GM18508 (cell line): ENCODE data around the gene ZNF681.
"Not testable (repeated sequence)": the region's sequence is repeated elsewhere in the genome, so short reads cannot be mapped to it uniquely, and the experiment has no call there.

Experiments
- ATAC-seq: cut with Tn5 transposase; IDR thresholded peaks from one replicate; pipeline ENCODE4 v1.9.1; 2021; ENCODE audit warnings: moderate number of reproducible peaks; ENCODE audit not compliant: insufficient read depth, unreplicated experiment

The ZNF681 gene

DNA sequence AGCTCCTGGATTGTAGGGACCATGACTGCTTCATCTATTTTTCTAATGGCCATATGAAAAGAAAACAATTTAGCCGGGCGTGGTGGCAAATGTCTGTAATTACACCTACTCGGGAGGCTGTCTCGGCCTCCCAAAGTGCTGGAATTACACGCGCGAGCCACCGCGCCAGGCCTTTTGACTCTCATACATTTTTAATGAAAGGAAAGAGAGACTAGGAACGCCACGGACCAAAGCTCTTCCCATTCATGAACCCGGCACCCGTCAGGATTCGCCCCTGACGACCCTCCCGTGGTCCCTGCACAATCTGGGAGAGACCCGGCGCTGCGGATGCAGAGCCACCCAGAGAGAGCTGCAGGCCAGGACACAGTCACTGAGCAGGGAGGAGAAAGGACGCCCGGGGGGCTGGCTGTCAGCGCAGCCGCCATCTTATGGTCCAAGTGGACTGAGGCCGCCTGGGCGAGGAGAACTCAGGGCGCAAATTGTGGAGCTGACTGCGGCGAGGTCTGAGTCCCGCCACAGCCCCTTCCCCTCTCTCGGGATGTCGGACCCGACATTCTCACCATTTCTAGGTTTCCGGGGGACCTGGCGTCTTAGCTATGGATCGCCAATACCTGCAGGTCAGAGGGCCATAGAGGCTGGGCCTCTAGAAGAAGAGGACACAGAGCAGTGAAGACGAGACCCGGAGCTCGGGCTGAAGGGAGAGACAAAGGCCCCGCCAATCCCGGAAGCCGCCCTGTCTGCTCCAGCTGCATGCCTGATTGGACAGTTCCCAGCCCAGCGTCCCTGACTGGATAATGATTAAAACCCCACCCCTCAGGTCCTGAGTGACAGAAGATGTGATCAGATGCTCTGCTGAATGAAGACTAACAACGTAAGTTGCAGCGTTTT lies at the start of gene ZNF681:
ZNF681 (minus strand) TSS at position 705 of the 888 bp plus-strand sequence; CDS start at position 563, 142 bp downstream.
- ATAC-seq = peak; percentile 86

- ATAC-seq = no peak
Observed at GRCh38 chr19:23804676-23805075, 46.0 kb upstream of the ZNF681 start.

DNA sequence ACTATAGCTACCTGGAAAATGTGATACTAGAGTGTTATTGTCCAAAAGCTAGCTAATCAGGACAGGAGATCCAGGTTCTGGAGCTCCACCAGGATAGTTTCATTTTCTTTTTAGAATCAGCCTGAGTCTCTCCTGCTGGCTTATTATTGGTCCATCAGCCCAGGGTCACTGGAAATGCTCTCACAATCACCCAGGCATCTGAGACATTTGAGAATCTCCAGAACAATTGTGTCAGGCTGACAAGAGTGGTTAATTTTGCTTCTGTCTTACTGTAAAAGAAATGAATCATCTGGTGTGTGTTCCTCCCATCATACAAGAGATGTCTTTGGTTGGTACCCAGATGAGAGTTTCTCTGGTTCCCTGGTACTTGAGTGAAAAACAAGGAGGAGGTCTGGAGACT lies 43.6 kb upstream of the ZNF681 start:
- ATAC-seq = no peak

DNA sequence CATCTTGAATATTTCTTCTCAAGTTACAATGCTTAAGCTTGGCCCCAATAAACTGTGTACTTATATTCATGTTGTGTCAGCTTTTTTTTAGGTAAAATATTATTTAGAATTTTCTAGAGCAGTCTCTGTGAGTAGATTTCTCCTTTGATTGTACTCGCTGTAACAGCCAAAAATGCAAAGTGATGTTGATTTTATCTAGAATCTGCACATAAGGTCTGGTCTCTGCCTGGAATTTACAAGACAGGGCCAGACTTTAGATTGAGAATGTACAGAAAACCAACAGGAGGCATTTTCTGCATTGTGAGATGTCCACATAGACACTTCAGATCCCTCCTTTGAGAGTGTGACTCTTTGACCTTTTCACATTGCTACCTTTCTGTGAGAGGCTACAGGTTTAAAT lies 43.1 kb upstream of the ZNF681 start:
- no peak for ATAC-seq

DNA sequence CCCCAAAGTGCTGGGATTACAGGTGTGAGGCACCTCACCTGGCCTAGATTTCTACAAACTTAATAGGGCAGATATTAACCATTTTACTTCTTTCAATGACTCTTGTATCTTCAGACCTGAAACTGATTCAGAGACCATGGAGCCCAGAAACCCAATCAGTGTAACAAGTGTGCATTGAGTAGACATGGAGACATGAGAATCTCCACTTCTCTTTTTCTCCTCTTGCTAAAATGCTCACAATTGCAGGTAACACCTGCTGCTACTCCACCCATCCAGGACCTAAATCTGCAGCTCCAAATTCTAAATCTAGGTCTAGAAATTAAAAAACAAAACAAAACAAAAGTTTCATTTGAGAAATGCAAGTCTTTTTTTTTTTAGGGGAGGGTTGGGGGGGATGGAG lies 42.2 kb upstream of the ZNF681 start:
- no peak for ATAC-seq

DNA sequence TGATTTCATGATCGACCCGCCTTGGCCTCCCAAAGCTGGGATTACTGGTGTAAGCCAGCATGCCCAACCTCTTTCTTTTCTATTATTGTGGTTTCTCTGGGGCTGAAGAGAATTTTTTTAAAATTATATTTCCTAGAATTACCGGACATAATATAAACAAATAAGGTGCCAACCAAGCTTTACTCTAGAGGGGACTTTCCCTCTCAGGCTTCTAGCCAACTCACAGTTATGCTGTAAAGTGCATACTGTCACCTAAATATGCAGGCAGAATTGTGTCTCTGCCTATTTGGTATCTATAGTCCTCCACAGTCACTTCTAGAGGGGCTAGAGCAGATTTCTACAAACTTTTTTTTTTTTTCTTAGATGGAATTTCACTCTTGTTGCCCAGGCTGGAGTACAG lies 41.6 kb upstream of the ZNF681 start:
- no peak for ATAC-seq

DNA sequence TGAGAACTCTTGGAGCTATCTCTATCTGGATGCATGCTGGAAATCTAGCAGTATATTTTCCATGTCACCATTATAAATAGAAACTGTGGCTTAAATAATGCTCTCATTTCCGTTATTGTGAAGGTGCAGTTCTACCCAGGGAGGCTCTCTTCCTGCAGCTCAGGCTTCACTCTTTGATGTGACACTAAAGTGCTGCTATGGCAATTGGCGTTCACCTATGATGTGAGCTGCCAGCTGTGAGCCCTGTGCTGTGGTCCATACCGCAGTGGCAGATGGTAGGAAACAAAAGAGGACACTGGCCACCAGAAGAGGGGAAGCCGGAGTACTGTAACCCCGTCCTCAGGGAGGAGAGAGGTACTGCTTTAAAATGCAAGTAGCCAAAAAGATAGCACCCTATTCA lies 40.6 kb upstream of the ZNF681 start:
- no peak for ATAC-seq

GRCh38 chr19:23795462-23795861 lies 36.8 kb upstream of the ZNF681 start:
- ATAC-seq = no peak

GRCh38 chr19:23792784-23793183 lies 34.1 kb upstream of the ZNF681 start:
- no peak for ATAC-seq

GRCh38 chr19:23790641-23791488 lies 32.2 kb upstream of the ZNF681 start:
- ATAC-seq = no peak

DNA sequence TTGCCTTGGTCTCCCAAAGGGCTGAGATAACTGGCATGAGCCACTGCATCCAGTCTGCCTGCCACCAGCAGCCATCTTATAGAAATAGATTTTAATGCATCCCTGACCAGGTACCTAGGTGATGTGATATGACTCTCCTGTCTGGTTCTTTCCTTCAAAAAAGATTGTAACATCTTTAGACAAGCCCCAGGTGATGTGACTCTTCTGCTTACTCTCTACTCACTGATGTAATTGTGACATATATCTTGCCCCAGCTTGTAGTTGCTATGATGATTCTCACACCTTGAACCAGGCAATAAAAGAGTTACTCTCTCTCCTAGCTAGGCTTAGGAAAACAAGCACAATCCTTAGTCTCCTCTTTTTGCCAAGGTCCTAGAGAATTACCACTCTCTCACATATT lies 30.6 kb upstream of the ZNF681 start:
- no peak for ATAC-seq

GRCh38 chr19:23788411-23788810 lies 29.7 kb upstream of the ZNF681 start:
- ATAC-seq = no peak

GRCh38 chr19:23787106-23787505 lies 28.4 kb upstream of the ZNF681 start:
- ATAC-seq = no peak

GRCh38 chr19:23785982-23786381 lies 27.3 kb upstream of the ZNF681 start:
- no peak for ATAC-seq

GRCh38 chr19:23784274-23784673 lies 25.6 kb upstream of the ZNF681 start:
- no peak for ATAC-seq

DNA sequence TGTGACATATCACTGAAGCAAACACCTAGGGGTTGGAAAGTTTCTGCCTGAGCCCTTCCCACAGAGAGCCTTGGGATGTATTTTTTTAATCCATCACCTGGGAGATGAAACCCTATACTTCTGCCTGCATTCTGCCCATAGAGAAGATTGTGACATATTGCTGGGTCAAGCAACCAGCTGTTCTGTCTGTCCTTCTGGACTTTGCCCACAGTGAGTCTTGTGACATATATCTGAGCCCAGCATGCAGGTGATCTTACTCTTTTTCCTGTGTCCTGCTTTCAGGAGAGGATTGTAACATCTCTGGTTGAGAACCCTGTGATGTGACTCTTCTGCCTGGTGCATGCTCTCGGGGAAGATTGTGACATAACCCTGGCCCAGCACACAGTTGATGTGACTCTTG lies 24.9 kb upstream of the ZNF681 start:
- no peak for ATAC-seq

DNA sequence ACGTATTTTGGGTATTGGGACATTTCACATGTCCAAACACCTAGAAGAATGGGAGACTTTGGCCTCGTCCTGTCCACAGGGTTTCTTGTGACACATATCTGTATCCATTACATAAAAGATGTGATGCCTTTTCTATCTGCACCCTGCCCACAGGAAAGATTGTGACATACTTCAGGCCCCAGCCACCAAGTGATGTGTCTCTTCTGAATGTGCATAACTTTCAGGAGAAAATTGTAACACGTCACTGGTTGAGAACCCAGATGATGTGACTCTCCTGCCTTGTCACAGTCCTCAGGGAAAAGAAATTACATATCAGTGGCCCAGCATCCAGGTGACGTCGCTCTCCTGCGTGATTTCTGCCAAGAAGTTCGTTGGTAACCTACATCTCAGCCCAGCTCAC lies 21.0 kb upstream of the ZNF681 start:
- ATAC-seq = no peak

DNA sequence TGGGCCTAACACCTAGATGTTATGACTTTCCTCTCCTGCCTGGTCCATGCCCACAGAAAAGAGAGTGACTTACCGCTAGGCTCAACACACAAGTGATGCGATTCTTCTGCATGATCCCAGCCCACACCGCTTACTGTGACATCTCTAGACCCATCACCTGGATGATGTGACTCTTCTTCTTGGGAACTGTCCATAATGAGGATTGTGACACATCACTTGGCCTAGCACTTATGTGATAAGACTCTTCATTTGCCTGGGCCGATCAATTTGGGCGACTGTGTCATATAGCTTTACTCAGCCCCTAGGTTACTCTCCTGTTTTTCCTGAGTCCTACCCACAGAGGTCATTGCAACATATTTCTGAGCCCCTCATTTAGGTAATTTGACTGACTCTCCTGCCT lies 19.9 kb upstream of the ZNF681 start:
- no peak for ATAC-seq

- ATAC-seq = not testable (repeated sequence)
Observed at GRCh38 chr19:23778036-23778435, 19.3 kb upstream of the ZNF681 start.

DNA sequence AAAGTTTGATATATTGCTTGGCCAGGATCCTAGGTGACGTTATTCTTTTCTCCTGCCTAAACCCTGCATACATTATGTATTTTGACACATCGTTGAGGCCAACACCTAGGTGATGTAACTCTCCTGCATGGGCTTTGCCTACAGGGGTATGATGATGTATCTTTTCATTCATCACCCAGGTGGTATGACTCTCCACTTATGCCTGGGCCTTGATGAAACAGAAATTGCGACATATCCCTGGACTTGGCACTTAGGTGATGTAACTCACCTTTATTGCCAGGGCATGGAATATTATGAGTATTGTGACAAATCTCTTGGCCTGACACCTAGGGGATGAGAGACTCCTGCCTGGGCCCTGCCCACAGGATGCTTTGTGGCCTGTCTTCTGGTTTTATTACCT lies 18.5 kb upstream of the ZNF681 start:
- no peak for ATAC-seq

- no peak for ATAC-seq
Observed at GRCh38 chr19:23776507-23777205, 18.0 kb upstream of the ZNF681 start.
